ENCODE data around the gene C17orf100.
"Not testable (repeated sequence)": the region's sequence is repeated elsewhere in the genome, so short reads cannot be mapped to it uniquely, and the experiment has no call there.

DNA sequence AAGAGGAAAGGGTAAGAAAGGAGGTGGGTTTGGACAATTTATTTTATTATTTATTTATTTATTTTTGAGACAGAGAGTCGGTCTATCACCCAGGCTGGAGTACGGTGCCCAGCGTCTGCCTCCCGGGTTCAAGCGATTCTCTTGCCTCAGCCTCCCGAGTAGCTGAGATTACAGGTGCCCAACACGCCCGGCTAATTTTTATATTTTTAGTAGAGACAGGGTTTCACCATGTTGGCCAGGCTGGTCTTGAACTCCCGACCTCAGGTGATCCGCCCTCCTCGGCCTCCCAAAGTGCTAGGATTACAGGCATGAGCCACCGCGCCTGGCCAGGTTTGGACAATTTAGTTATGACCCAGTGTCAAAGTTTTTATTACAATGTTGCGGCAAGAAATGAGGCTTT lies 11.6 kb downstream of the C17orf100 start:
- not testable (repeated sequence) for TF ChIP-seq TBL1XR1 (IDR thresholded peaks at IDR 0.05; ENCODE audit: low read length in 2 of 2); CEBPB (tag; IDR thresholded peaks at IDR 0.05); FOS (IDR thresholded peaks at IDR 0.05; ENCODE audit: extremely low read depth, insufficient read length); JUNB (CRISPR knock-in tag; conservative IDR thresholded peaks at IDR 0.05)
- TF ChIP-seq, protein P1, sequence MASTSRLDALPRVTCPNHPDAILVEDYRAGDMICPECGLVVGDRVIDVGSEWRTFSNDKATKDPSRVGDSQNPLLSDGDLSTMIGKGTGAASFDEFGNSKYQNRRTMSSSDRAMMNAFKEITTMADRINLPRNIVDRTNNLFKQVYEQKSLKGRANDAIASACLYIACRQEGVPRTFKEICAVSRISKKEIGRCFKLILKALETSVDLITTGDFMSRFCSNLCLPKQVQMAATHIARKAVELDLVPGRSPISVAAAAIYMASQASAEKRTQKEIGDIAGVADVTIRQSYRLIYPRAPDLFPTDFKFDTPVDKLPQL (IDR thresholded peaks at IDR 0.05; ENCODE audit: extremely low read depth, insufficient read length) = not testable (repeated sequence)

All from K562 (cell line).